ENCODE results near the gene OMP.

Gene OMP

DNA sequence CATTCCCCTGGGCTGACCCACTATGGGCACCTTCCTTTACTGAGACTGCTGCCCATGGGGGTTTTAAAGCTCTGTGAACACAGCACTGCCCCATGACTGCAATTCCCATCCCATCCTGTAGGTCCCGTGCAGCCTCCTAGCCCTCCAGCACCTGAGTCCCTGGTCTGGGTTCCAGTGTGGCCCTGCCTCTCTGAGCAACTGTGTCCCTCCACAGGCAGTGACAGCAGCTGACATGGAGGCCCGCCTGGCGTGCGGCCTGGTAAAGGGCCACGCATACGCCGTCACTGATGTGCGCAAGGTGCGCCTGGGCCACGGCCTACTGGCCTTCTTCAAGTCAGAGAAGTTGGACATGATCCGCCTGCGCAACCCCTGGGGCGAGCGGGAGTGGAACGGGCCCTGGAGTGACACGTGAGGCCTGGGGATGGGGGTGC, 12.6 kb downstream of the OMP start:
- Histone ChIP-seq H4K20me1 (ENCODE audit: insufficient read depth, low read length) (no peaks in the 10 kb centered on the region), H3K9me2 (replicated peaks; ENCODE audit: insufficient read depth, low read length) (no peaks in the 10 kb centered on the region), H3F3A (ENCODE audit: insufficient read depth, low read length) (no peaks in the 10 kb centered on the region), H2AFZ (ENCODE audit: low read length) (no peak overlapping the region), H3K4me1 (ENCODE audit: low read length) (0 out of 2 replicates have a peak, but pooled peaks cover 3% of the 10 kb centered on the region), H3K4me2 (ENCODE audit: low read depth, low read length) (no peak overlapping the region), H3K27me3 (replicated peaks; ENCODE audit: insufficient read depth, low read length) (no peaks in the 10 kb centered on the region), H3K27ac (ENCODE audit: low read length) (no peak overlapping the region), H3K4me3 (ENCODE audit: low read length) (no peak overlapping the region), H3K36me3 (replicated peaks; ENCODE audit: insufficient read depth, low read length) (no peaks in the 10 kb centered on the region), H3K9me3 (replicated peaks; ENCODE audit: insufficient read depth, low read length) (no peaks in the 10 kb centered on the region), H3K9ac (ENCODE audit: low read length) (no peak overlapping the region), H3K79me2 (ENCODE audit: low read length) (no peaks in the 10 kb centered on the region)
- DNase-seq: no peak
- TF ChIP-seq, protein P1, sequence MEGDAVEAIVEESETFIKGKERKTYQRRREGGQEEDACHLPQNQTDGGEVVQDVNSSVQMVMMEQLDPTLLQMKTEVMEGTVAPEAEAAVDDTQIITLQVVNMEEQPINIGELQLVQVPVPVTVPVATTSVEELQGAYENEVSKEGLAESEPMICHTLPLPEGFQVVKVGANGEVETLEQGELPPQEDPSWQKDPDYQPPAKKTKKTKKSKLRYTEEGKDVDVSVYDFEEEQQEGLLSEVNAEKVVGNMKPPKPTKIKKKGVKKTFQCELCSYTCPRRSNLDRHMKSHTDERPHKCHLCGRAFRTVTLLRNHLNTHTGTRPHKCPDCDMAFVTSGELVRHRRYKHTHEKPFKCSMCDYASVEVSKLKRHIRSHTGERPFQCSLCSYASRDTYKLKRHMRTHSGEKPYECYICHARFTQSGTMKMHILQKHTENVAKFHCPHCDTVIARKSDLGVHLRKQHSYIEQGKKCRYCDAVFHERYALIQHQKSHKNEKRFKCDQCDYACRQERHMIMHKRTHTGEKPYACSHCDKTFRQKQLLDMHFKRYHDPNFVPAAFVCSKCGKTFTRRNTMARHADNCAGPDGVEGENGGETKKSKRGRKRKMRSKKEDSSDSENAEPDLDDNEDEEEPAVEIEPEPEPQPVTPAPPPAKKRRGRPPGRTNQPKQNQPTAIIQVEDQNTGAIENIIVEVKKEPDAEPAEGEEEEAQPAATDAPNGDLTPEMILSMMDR (IDR thresholded peaks at IDR 0.05; ENCODE audit: low read length): peak; percentile 27
- TF ChIP-seq EZH2 (optimal IDR thresholded peaks at IDR 0.05; ENCODE audit: low read depth, low read length): no peak

DNA sequence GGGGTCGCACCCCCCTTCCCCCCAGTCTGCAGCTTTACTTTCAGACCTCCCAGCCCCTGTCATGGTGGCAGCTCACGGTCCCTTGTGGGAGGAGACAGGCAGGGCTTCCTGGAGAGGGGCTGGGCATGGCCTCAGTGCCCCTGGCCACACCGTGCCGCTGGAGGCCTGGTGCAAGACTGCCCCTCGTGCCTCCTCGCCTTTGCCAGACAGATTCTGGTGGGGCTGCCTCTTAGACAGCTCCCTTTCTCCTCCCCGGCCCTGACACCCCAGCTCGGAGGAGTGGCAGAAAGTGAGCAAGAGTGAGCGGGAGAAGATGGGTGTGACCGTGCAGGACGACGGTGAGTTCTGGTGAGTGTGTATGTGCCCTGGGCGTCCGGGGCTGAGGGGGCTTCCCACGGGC, 13.3 kb downstream of the OMP start:
- Histone ChIP-seq H3K9me3 (replicated peaks; ENCODE audit: insufficient read depth, low read length) (no peaks in the 10 kb centered on the region), H3K27me3 (replicated peaks; ENCODE audit: insufficient read depth, low read length) (no peaks in the 10 kb centered on the region), H3K4me3 (ENCODE audit: low read length) (no peak overlapping the region), H3K27ac (ENCODE audit: low read length) (no peak overlapping the region), H3K36me3 (replicated peaks; ENCODE audit: insufficient read depth, low read length) (no peaks in the 10 kb centered on the region), H3K4me1 (ENCODE audit: low read length) (peaks cover 4% of the 10 kb centered on the region), H2AFZ (ENCODE audit: low read length) (no peak overlapping the region), H3K79me2 (ENCODE audit: low read length) (no peaks in the 10 kb centered on the region), H4K20me1 (ENCODE audit: insufficient read depth, low read length) (no peaks in the 10 kb centered on the region), H3K9me2 (replicated peaks; ENCODE audit: insufficient read depth, low read length) (no peaks in the 10 kb centered on the region), H3K4me2 (ENCODE audit: low read depth, low read length) (no peak overlapping the region), H3F3A (ENCODE audit: insufficient read depth, low read length) (no peaks in the 10 kb centered on the region), H3K9ac (ENCODE audit: low read length) (no peak overlapping the region)
- TF ChIP-seq, protein P1 (IDR thresholded peaks at IDR 0.05; ENCODE audit: low read length): no peak
- no peak for DNase-seq

DNA sequence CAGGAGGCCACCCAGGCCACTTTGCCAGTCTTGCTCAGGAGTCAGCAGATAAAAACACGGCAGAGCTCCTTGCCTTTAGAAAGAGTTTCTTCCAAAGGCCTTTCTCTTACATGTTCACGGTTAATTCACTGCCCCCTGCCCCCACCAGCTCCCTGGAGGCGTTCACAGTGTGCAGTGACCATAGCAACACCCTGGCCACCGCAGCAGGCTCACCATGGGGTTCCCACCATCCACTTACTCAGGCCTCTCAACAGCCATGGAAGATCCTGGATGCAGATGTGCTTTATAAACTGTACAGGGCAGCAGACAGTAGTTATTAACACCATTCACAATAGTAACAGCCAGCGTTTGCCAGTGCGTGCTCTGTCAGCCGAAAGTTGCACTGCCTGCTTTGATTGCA, 14.9 kb downstream of the OMP start:
- no peak overlapping the region for H2AFZ ChIP-seq (ENCODE audit: low read length)
- H3K27me3 ChIP-seq (replicated peaks; ENCODE audit: insufficient read depth, low read length): no peaks in the 10 kb centered on the region
- H3K4me3 ChIP-seq (ENCODE audit: low read length): no peak overlapping the region
- no peak for DNase-seq
- no peaks in the 10 kb centered on the region for H3K36me3 ChIP-seq (replicated peaks; ENCODE audit: insufficient read depth, low read length)
- no peak overlapping the region for H3K4me2 ChIP-seq (ENCODE audit: low read depth, low read length)
- peaks cover 9% of the 10 kb centered on the region for H3K4me1 ChIP-seq (ENCODE audit: low read length)
- no peak overlapping the region for H3K9ac ChIP-seq (ENCODE audit: low read length)
- TF ChIP-seq EZH2 (optimal IDR thresholded peaks at IDR 0.05; ENCODE audit: low read depth, low read length) (no peak), EZH2phosphoT487 (IDR thresholded peaks at IDR 0.05; ENCODE audit: low read length) (no peak)
- TF ChIP-seq, protein P1 (IDR thresholded peaks at IDR 0.05; ENCODE audit: low read length): no peak
- no peaks in the 10 kb centered on the region for H4K20me1 ChIP-seq (ENCODE audit: insufficient read depth, low read length)
- H3K9me2 ChIP-seq (replicated peaks; ENCODE audit: insufficient read depth, low read length): no peaks in the 10 kb centered on the region
- no peaks in the 10 kb centered on the region for H3K9me3 ChIP-seq (replicated peaks; ENCODE audit: insufficient read depth, low read length)
- no peaks in the 10 kb centered on the region for H3K79me2 ChIP-seq (ENCODE audit: low read length)
- H3F3A ChIP-seq (ENCODE audit: insufficient read depth, low read length): no peaks in the 10 kb centered on the region
- H3K27ac ChIP-seq (ENCODE audit: low read length): no peak overlapping the region

Data from MM.1S (cell line).